NOMO-1 (cell line): ENCODE measurements around the gene BRPF3.

ENCODE experiments used
- DNase-seq, 2 experiments: peaks; one replicate each; lab custom pipeline; 2025; ENCODE audit not compliant: unreplicated experiment in 2 of 2; lab: John Stamatoyannopoulos, UW

Gene BRPF3

GRCh38 chr6:36227379-36228228 is 31.1 kb downstream of the BRPF3 start:
- DNase-seq, result no peak

- DNase-seq, result no peak
Observed at GRCh38 chr6:36229223-36229622, 32.7 kb downstream of the BRPF3 start.

- DNase-seq, result no peak
Observed at GRCh38 chr6:36230371-36230770, 33.8 kb downstream of the BRPF3 start.

GRCh38 chr6:36232172-36232571 is 35.6 kb downstream of the BRPF3 start:
- DNase-seq, result peak in 1 of 2 experiments; percentile 68

GRCh38 chr6:36235309-36235708 is 38.8 kb downstream of the BRPF3 start:
- no peak for DNase-seq

- no peak for DNase-seq
Observed at GRCh38 chr6:36235862-36236261, 39.3 kb downstream of the BRPF3 start.

- DNase-seq, result no peak
Observed at GRCh38 chr6:36239774-36240173, 43.2 kb downstream of the BRPF3 start.

- DNase-seq, result peak; percentile 44 to 81
Observed at GRCh38 chr6:36241728-36242127, 45.2 kb downstream of the BRPF3 start.

- no peak for DNase-seq
Observed at GRCh38 chr6:36242161-36242560, 45.6 kb downstream of the BRPF3 start.

- no peak for DNase-seq
Observed at GRCh38 chr6:36242626-36243025, 46.1 kb downstream of the BRPF3 start.

GRCh38 chr6:36243562-36244212 is 47.1 kb downstream of the BRPF3 start:
- DNase-seq, result no peak

GRCh38 chr6:36244641-36245280 is 48.2 kb downstream of the BRPF3 start:
- DNase-seq, result no peak

GRCh38 chr6:36245572-36246061 is 49.1 kb downstream of the BRPF3 start:
- DNase-seq, result peak in 1 of 2 experiments; percentile 29

- DNase-seq, result peak; percentile 59 to 79
Observed at GRCh38 chr6:36246506-36247268, 50.1 kb downstream of the BRPF3 start.

- DNase-seq, result no peak
Observed at GRCh38 chr6:36247693-36248092, 51.1 kb downstream of the BRPF3 start.

- no peak for DNase-seq
Observed at GRCh38 chr6:36248980-36249379, 52.4 kb downstream of the BRPF3 start.

- no peak for DNase-seq
Observed at GRCh38 chr6:36249536-36249935, 53.0 kb downstream of the BRPF3 start.

GRCh38 chr6:36252005-36252404 is 55.5 kb downstream of the BRPF3 start:
- no peak for DNase-seq

- DNase-seq, result no peak
Observed at GRCh38 chr6:36263390-36264000, 67.0 kb downstream of the BRPF3 start.

- no peak for DNase-seq
Observed at GRCh38 chr6:36265744-36266143, 69.2 kb downstream of the BRPF3 start.
